IPS-20b (cell line): ENCODE results near the gene ALDOB.

Experiments
- H3K27ac ChIP-seq: one replicate; pipeline ENCODE4 v1.5.1; 2013; ENCODE audit warnings: low read length
- H3K27me3 ChIP-seq: 2 replicates; pipeline ENCODE4 v1.6.1; 2013; ENCODE audit warnings: mild to moderate bottlenecking, low read length, inconsistent platforms; ENCODE audit not compliant: insufficient read depth
- H3K36me3 ChIP-seq: 2 replicates; pipeline ENCODE4 v1.6.1; 2013; ENCODE audit warnings: low read depth, mild to moderate bottlenecking, inconsistent platforms, low read length, moderate library complexity; ENCODE audit not compliant: insufficient read depth
- H3K4me1 ChIP-seq: 2 replicates; pipeline ENCODE4 v1.6.1; 2013; ENCODE audit warnings: mild to moderate bottlenecking, control low read depth, inconsistent platforms, low read length, moderate library complexity; ENCODE audit not compliant: insufficient read depth
- H3K4me3 ChIP-seq: 2 replicates; pipeline ENCODE4 v1.5.1; 2013; ENCODE audit warnings: mild to moderate bottlenecking, low read length, inconsistent platforms
- H3K9ac ChIP-seq: 2 replicates; pipeline ENCODE4 v1.6.1; 2013; ENCODE audit warnings: low read depth, mild to moderate bottlenecking, inconsistent platforms, low read length, moderate library complexity
- H3K9me3 ChIP-seq: 2 replicates; pipeline ENCODE4 v1.6.1; 2013; ENCODE audit warnings: mild to moderate bottlenecking, low read depth, low read length, inconsistent platforms; ENCODE audit not compliant: insufficient read depth

Gene ALDOB

GRCh38 chr9:101470021-101470420 lies 34.4 kb upstream of the ALDOB start:
- Histone ChIP-seq H3K9me3 (no peaks in the 10 kb centered on the region), H3K4me1 (peaks cover 2% of the 10 kb centered on the region; the same call in 1 of the 2 replicates), H3K27ac (no peak overlapping the region), H3K27me3 (no peaks in the 10 kb centered on the region), H3K9ac (no peak overlapping the region), H3K4me3 (no peak overlapping the region), H3K36me3 (peaks cover 15% of the 10 kb centered on the region; the same call in 1 of the 2 replicates)

- no peak overlapping the region for H3K27ac ChIP-seq
- no peaks in the 10 kb centered on the region for H3K9me3 ChIP-seq
- H3K4me1 ChIP-seq = peaks cover 12% of the 10 kb centered on the region; the same call in 1 of the 2 replicates
- H3K9ac ChIP-seq = no peak overlapping the region
- no peaks in the 10 kb centered on the region for H3K27me3 ChIP-seq
- H3K36me3 ChIP-seq = peaks cover 5% of the 10 kb centered on the region; the same call in 1 of the 2 replicates
- no peak overlapping the region for H3K4me3 ChIP-seq
These were observed 33.5 kb upstream of the ALDOB start for GRCh38 chr9:101469026-101469425.

GRCh38 chr9:101468116-101468515 lies 32.5 kb upstream of the ALDOB start:
- Histone ChIP-seq H3K9ac (no peak overlapping the region), H3K4me1 (peaks cover 16% of the 10 kb centered on the region), H3K36me3 (no peaks in the 10 kb centered on the region), H3K27me3 (no peaks in the 10 kb centered on the region), H3K27ac (no peak overlapping the region), H3K4me3 (no peak overlapping the region), H3K9me3 (no peaks in the 10 kb centered on the region)

GRCh38 chr9:101467690-101468089 lies 32.1 kb upstream of the ALDOB start:
- Histone ChIP-seq H3K27ac (no peak overlapping the region), H3K4me1 (peaks cover 20% of the 10 kb centered on the region), H3K27me3 (no peaks in the 10 kb centered on the region), H3K36me3 (no peaks in the 10 kb centered on the region), H3K9me3 (no peaks in the 10 kb centered on the region), H3K4me3 (no peak overlapping the region), H3K9ac (no peak overlapping the region)

GRCh38 chr9:101466863-101467262 lies 31.3 kb upstream of the ALDOB start:
- Histone ChIP-seq H3K4me3 (no peak overlapping the region), H3K36me3 (no peaks in the 10 kb centered on the region), H3K9ac (no peak overlapping the region), H3K4me1 (peaks cover 27% of the 10 kb centered on the region), H3K9me3 (no peaks in the 10 kb centered on the region), H3K27ac (no peak overlapping the region), H3K27me3 (no peaks in the 10 kb centered on the region)

GRCh38 chr9:101465326-101465915 lies 29.8 kb upstream of the ALDOB start:
- Histone ChIP-seq H3K4me1 (peaks cover 28% of the 10 kb centered on the region), H3K9me3 (no peaks in the 10 kb centered on the region), H3K36me3 (no peaks in the 10 kb centered on the region), H3K4me3 (no peak overlapping the region), H3K27ac (no peak overlapping the region), H3K27me3 (no peaks in the 10 kb centered on the region), H3K9ac (no peak overlapping the region)

- Histone ChIP-seq H3K36me3 (no peaks in the 10 kb centered on the region), H3K9me3 (no peaks in the 10 kb centered on the region), H3K27ac (no peak overlapping the region), H3K9ac (no peak overlapping the region; the same call in 1 of the 2 replicates), H3K27me3 (no peaks in the 10 kb centered on the region), H3K4me1 (peaks cover 31% of the 10 kb centered on the region), H3K4me3 (no peak overlapping the region)
These were observed 27.8 kb upstream of the ALDOB start for GRCh38 chr9:101463397-101463796.

GRCh38 chr9:101462558-101462957 lies 27.0 kb upstream of the ALDOB start:
- Histone ChIP-seq H3K4me3 (peak overlapping the region; percentile 33; the same call in 1 of the 2 replicates), H3K27me3 (no peaks in the 10 kb centered on the region), H3K4me1 (peaks cover 36% of the 10 kb centered on the region), H3K9ac (peak overlapping the region; percentile 70; the same call in 1 of the 2 replicates), H3K9me3 (no peaks in the 10 kb centered on the region), H3K27ac (peak overlapping the region; percentile 63), H3K36me3 (no peaks in the 10 kb centered on the region)

- Histone ChIP-seq H3K27ac (no peak overlapping the region), H3K27me3 (no peaks in the 10 kb centered on the region), H3K36me3 (no peaks in the 10 kb centered on the region), H3K4me1 (peaks cover 45% of the 10 kb centered on the region), H3K9ac (no peak overlapping the region), H3K9me3 (no peaks in the 10 kb centered on the region), H3K4me3 (no peak overlapping the region)
These were observed 25.4 kb upstream of the ALDOB start for GRCh38 chr9:101460965-101461364.

GRCh38 chr9:101458963-101459631 lies 23.5 kb upstream of the ALDOB start:
- Histone ChIP-seq H3K27ac (no peak overlapping the region), H3K9me3 (no peaks in the 10 kb centered on the region), H3K4me1 (peaks cover 38% of the 10 kb centered on the region), H3K9ac (no peak overlapping the region), H3K36me3 (no peaks in the 10 kb centered on the region), H3K4me3 (no peak overlapping the region), H3K27me3 (no peaks in the 10 kb centered on the region)

GRCh38 chr9:101457003-101457402 lies 21.4 kb upstream of the ALDOB start:
- Histone ChIP-seq H3K36me3 (no peaks in the 10 kb centered on the region), H3K9ac (no peak overlapping the region)

GRCh38 chr9:101455656-101456240 lies 20.2 kb upstream of the ALDOB start:
- Histone ChIP-seq H3K27ac (no peak overlapping the region), H3K4me1 (peaks cover 22% of the 10 kb centered on the region), H3K4me3 (no peak overlapping the region), H3K9ac (no peak overlapping the region), H3K36me3 (no peaks in the 10 kb centered on the region), H3K9me3 (peaks cover 9% of the 10 kb centered on the region; the same call in 1 of the 2 replicates), H3K27me3 (no peaks in the 10 kb centered on the region)

More at GRCh38 chr9:101457003-101457402, 21.4 kb upstream of the ALDOB start:
- Histone ChIP-seq H3K4me3 (no peak overlapping the region; the same call in 1 of the 2 replicates), H3K4me1 (peaks cover 24% of the 10 kb centered on the region), H3K27me3 (no peaks in the 10 kb centered on the region), H3K27ac (no peak overlapping the region), H3K9me3 (peaks cover 9% of the 10 kb centered on the region; the same call in 1 of the 2 replicates)
